Osteocyte (in vitro differentiated cells): ENCODE results near the gene SP110. TPM values are rescaled to one million over a fixed set of nuclear protein-coding genes. Genes with fewer than 3 reads are reported as not detected.

Experiments
- DNase-seq: peaks from one replicate; pipeline ENCODE4 v3.0.0; 2021; ENCODE audit warnings: mixed read lengths; ENCODE audit not compliant: unreplicated experiment; ENCODE audit errors: extremely low spot score
- H3K27ac Mint-ChIP-seq: one replicate; pipeline ENCODE4 v1.8.0; 2021; ENCODE audit warnings: mild to moderate bottlenecking, mixed read lengths; ENCODE audit not compliant: unreplicated experiment
- H3K27me3 Mint-ChIP-seq: one replicate; pipeline ENCODE4 v1.8.0; 2021; ENCODE audit warnings: mixed read lengths; ENCODE audit not compliant: unreplicated experiment
- H3K36me3 Mint-ChIP-seq: one replicate; pipeline ENCODE4 v1.8.0; 2021; ENCODE audit warnings: mixed read lengths; ENCODE audit not compliant: unreplicated experiment
- H3K4me1 Mint-ChIP-seq: one replicate; pipeline ENCODE4 v1.8.0; 2021; ENCODE audit warnings: mixed read lengths; ENCODE audit not compliant: unreplicated experiment
- H3K4me3 Mint-ChIP-seq: one replicate; pipeline ENCODE4 v1.8.0; 2021; ENCODE audit warnings: mild to moderate bottlenecking, moderate library complexity, mixed read lengths; ENCODE audit not compliant: unreplicated experiment
- H3K9me3 Mint-ChIP-seq: one replicate; pipeline ENCODE4 v1.8.0; 2021; ENCODE audit warnings: mixed read lengths; ENCODE audit not compliant: unreplicated experiment
- CTCF ChIP-seq: fragments of 200-600 bp; sonication (generic); IDR thresholded peaks from 2 replicates; pipeline ENCODE4 v1.5.0; 2021; ENCODE audit warnings: antibody characterized with exemption, mild to moderate bottlenecking, moderate library complexity
- total RNA-seq: library from RNA; stranded (reverse); gene quantifications from 2 replicates; pipeline ENCODE4 v1.2.1, GENCODE V29; 2021

SP110 gene
- total RNA-seq, 1 donor from 2014 or later, result 23.6 TPM

DNA sequence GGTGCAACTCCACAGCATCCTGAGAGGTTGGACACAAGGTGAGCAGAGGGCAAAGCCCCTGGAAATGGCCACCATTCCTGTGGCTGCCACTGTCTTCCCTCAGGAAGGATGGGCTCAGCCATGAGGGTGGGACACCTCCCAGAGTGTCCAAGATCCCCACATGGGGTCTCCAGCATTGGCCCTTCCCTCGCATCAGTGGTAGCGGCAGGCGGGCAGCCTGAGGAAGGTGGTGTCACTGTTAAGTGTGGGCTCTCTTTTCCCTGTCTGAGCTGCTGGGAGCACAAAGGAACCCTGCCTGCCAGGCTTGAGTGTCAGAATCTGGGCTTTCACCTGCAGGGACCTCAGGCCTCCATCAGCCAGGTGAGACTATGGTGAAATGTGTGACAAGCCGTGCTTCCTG lies 47.6 kb downstream of the SP110 start:
- no peaks in the 10 kb centered on the region for H3K9me3 Mint-ChIP-seq
- H3K4me1 Mint-ChIP-seq, result no peaks in the 10 kb centered on the region
- TF ChIP-seq CTCF, result no peak
- peaks cover 36% of the 10 kb centered on the region for H3K36me3 Mint-ChIP-seq
- H3K27ac Mint-ChIP-seq, result no peak overlapping the region
- H3K27me3 Mint-ChIP-seq, result no peaks in the 10 kb centered on the region
- no peak overlapping the region for H3K4me3 Mint-ChIP-seq
- DNase-seq, result peak; percentile 72

DNA sequence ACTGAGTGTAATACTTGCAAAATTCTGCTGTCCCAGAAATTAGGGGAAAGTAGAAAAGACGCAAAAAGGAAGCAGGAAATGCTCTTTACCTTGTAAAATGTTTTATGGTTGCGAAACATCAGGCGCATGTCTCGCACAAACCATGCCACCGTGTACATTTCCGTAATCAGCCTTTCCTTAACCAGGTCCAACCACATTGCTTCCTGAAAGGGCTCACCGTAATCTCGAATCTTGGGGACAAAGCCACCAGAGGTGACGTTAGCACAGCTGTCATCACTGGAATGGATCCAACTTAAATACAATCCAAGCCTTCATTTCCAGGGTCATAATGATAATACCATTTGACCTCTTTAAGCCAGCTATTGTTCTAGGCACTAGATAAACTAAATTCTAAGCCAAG lies 49.3 kb downstream of the SP110 start:
- Mint-ChIP-seq H3K27ac (no peak overlapping the region), H3K4me1 (no peaks in the 10 kb centered on the region), H3K4me3 (no peak overlapping the region), H3K9me3 (no peaks in the 10 kb centered on the region), H3K36me3 (peaks cover 38% of the 10 kb centered on the region), H3K27me3 (no peaks in the 10 kb centered on the region)
- DNase-seq, result peak; percentile 27
- no peak for TF ChIP-seq CTCF

GRCh38 chr2:230166557-230167170 lies 53.1 kb downstream of the SP110 start:
- no peaks in the 10 kb centered on the region for H3K9me3 Mint-ChIP-seq

GRCh38 chr2:230164139-230164538 lies 55.6 kb downstream of the SP110 start:
- H3K36me3 Mint-ChIP-seq, result peaks cover 19% of the 10 kb centered on the region
- H3K4me3 Mint-ChIP-seq, result no peak overlapping the region
- no peaks in the 10 kb centered on the region for H3K27me3 Mint-ChIP-seq
- H3K27ac Mint-ChIP-seq, result no peak overlapping the region
- H3K9me3 Mint-ChIP-seq, result no peaks in the 10 kb centered on the region
- TF ChIP-seq CTCF, result no peak
- peak; percentile 15 for DNase-seq
- no peaks in the 10 kb centered on the region for H3K4me1 Mint-ChIP-seq

More at GRCh38 chr2:230166557-230167170, 53.1 kb downstream of the SP110 start:
- Mint-ChIP-seq H3K36me3 (peaks cover 19% of the 10 kb centered on the region), H3K4me3 (no peak overlapping the region), H3K4me1 (no peaks in the 10 kb centered on the region), H3K27me3 (no peaks in the 10 kb centered on the region), H3K27ac (no peak overlapping the region)
- TF ChIP-seq CTCF, result no peak
- no peak for DNase-seq

- DNase-seq, result peak; percentile 34
- H3K4me1 Mint-ChIP-seq, result no peaks in the 10 kb centered on the region
- peaks cover 12% of the 10 kb centered on the region for H3K36me3 Mint-ChIP-seq
- TF ChIP-seq CTCF, result no peak
- H3K4me3 Mint-ChIP-seq, result no peak overlapping the region
- no peaks in the 10 kb centered on the region for H3K9me3 Mint-ChIP-seq
- H3K27ac Mint-ChIP-seq, result no peak overlapping the region
- no peaks in the 10 kb centered on the region for H3K27me3 Mint-ChIP-seq
Measured at GRCh38 chr2:230162981-230163380, 56.8 kb downstream of the SP110 start.
